ENCODE results near the gene NEUROD4.

The NEUROD4 gene

DNA sequence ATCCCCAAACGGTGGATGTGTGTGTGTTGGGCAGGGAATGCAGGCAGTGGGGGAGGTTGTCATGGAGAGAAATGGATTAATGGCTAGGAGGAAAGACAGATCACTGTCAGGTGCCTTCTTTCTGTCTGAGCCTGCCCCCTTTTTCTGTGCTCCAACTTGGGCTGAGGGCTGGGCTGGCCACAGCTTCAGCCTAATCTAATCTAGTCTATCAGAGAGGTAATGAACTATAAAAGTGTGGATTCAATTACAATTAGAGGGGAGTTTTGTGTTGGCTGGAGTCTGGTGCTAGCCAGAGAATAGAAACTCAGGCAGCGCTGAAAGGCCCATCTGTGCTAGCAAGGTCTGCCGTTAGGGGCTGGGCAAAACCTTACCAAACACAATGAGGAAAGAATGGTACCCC lies 41.2 kb downstream of the NEUROD4 start:
- no peak for DNase-seq

DNA sequence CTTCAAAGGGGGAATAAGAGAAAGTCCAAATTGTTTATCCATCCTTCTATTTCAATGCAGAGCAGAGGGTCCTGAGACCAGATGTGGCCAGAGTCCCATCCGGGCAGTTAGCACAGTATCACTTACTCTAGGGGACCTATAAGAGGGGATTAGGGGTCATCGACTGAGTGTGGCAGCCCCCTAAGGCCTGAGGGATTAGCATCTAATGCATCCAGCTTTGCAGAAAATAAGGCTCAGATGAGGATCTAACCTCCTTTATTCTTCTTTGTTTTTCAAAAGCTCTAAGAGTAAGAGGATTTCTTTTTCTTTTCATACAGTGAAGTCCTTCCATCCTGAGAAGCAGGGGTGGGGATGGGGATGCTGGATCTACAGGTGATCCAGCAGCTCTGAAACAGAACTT lies 43.5 kb downstream of the NEUROD4 start:
- DNase-seq: no peak

DNA sequence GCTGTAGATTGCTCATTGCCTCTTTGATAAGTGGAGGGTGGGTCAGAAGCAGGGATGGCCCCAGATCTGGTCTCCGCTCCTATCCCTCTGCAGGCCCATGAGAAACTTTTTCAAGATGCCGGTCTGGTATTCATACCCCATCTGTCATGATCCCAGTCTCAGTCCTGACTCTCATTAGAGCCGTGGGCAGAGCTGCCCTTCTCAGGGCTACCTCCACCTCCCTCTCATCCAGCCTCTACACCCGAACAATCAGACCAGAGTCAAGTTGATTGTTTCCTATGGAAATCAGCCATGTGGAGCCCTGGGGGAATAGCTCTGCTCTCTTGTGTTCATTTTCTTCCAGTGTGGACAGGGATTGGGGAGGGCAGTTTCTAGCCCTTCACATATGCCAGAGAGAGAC lies 45.8 kb downstream of the NEUROD4 start:
- no peak for DNase-seq

DNA sequence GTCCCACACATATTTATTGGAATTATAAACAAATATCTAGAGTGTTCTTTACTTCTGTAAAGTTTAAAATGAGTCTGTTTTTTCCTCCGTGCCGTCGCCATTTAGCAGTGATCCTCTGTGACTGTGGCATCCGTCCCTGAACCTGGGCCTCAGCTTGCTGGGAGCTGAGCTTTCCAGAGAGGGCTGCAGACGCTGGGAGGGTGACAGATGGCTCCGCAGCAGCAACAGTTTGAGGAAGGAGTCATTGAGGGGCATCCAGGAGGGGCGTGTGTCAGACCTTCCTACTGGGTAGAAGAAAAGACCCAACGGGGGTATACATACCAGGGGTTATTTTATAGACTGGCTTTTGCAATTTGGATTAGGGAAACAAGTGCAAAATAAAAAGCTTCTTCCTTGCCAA lies 47.9 kb downstream of the NEUROD4 start:
- DNase-seq: no peak

DNA sequence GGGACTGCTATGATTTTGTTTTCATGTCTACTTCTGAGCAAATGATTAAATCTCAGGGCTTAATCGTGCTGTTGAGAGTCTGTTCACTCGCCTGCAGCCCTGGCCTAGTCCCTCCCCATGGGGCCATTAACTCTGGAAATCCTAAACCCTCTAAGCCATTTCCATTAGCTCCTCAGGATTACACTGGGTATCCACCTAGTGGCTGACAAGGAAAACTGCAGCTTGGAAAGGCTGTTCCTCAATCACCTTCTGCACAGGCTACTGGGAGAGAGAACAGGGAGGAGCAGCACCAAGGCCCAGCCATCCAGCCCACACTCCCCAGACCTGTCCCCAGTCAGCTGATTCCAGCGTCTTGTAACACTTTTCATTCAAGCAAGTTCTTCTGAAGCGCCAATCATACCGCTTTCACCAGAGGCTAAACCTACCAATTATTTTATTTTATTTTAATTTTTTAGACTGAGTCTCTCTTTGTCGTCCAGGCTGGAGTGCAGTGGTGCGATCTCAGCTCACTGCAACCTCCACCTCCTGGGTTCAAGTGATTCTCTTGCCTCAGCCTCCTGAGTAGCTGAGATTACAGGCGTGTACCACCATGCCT lies 48.7 kb downstream of the NEUROD4 start:
- DNase-seq: peak; percentile 36

DNA sequence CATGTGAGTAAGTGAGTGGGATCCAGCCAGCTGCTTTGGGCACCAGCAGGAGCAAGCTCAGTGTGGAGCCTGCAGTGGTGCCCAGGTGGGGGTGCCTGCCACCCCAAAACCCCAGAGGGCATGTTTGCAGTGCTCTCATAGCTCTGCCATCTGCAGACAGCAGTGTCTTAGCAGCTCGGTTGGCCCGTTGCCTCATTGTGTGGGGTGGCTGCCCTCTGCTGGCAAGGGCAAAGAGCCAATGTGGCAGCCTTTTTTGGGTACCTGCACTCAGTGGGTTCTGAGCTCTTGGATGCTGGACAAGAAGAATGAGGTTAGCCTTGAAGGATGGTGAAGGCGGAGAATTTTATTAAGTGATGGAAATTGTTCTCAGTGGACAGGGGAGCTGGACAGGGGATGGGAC lies 52.3 kb downstream of the NEUROD4 start:
- DNase-seq: peak; percentile 28

DNA sequence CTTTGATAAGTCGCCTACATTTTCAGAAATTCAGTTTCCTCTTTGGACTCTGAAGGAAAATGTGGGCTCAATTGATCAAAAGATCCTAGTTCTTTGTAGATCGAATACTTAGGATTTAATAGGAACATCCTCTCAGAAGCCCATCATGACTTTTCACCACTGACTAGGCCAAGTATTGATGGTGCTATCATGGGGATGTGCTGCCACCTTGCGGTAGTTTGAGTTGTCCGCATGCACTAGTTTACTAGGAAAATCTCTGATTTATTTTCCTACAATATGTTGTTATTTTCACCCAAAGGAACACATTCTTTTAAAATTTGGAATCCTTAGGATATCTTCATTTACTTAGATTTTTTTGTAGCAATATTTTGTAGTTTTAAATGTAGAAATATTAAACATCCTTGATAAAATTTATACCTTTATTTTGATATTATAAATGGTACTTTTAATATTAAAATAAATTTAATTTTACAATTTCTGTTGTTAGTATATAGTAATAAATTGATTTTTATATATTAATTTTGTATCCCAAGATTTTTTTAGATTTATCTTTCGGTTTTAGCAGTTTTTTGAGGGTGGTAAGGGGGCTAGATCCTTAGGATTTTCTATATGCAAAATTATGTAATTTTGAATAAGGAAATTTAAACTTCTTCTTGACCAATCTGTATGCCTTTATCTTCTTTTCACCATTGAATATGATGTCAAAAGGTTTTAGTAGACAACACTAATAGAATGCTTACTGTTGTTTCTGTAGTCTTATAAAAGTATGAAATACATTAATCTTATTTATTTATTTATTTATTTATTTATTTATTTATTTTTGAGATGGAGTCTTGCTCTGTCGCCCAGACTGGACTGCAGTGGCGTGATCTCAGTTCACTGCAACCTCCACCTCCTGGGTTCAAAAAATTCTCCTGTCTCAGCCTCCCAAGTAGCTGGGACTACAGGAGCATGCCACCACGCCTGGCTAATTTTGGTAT lies 53.6 kb downstream of the NEUROD4 start:
- peak; percentile 77 for DNase-seq

DNA sequence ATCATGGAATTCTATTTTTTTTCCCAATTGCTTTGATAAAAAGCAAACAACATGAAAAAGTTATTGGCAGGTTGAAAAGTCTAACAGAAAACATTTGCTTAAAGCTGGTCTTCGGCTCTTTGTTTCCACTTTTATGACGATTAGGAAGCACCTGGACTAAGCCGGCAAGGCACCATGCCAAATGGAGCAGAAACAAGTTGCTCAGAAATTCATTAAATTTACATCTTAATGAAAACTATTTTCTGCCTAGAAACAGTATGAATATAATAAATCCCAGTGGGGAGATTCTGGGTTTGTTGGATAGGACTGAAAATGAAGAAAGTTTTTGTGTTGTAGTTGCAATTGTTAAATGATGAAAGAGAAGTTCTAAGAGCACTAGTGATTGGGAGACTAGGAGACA lies 55.0 kb downstream of the NEUROD4 start:
- peak; percentile 26 for DNase-seq

Data from femur (tissue), 1 donor.